HCT116 (cell line): ENCODE data around the gene UPF2. TPM values are rescaled to one million over a fixed set of nuclear protein-coding genes. Genes with fewer than 3 reads are reported as not detected.
A peak's percentile ranks its signal among the peaks of the same experiment; 100 is the strongest.

ENCODE experiments used
- ATAC-seq: fragments of 200-7000 bp; cut with Tn5 transposase; 2 replicates; pipeline ENCODE4 v1.9.1; 2020; ENCODE audit warnings: mild to moderate bottlenecking, moderate library complexity
- BruUV-seq: library from RNA; stranded (reverse); fragments of 400-500 nt; replicated peaks from 2 replicates; lab custom pipeline; 2021; lab: Mats Ljungman, UMichigan
- CTCF ChIA-PET: fragments of 300-600 bp; sonication (Branson Sonifier 250); formaldehyde crosslinking; loops from one replicate; lab custom pipeline; 2021; ENCODE audit warnings: antibody characterized with exemption; lab: Charles Lee
- POLR2A ChIA-PET: fragments of 300-600, 350-600 bp; sonication (Branson Sonifier 250); formaldehyde crosslinking; loops from one replicate; lab custom pipeline; 2021; ENCODE audit warnings: antibody characterized with exemption; lab: Charles Lee
- RAD21 ChIA-PET, 2 experiments: fragments of 300-600 bp; sonication (Branson Sonifier 250); formaldehyde crosslinking; loops; one replicate each; lab custom pipeline; 2023; ENCODE audit warnings: low total read pairs in 2 of 2; ENCODE audit not compliant: uncharacterized antibody in 2 of 2, unreplicated experiment in 2 of 2, low non-redundant PET in 1 of 2; lab: Charles Lee
- DNase-seq: peaks from one replicate; pipeline ENCODE4 v3.0.0-alpha.2; 2010; ENCODE audit warnings: low read depth, low spot score
- H2AFZ ChIP-seq: fragments of 200-600 bp; shearing (Covaris generic), sonication (generic); 2 replicates; pipeline ENCODE4 v1.6.1; 2017; ENCODE audit warnings: low read depth, mixed run types, mixed read lengths, antibody characterized with exemption, low read length; ENCODE audit not compliant: poor library complexity, severe bottlenecking
- H3K27ac ChIP-seq: 2 replicates; pipeline ENCODE4 v1.5.1; 2012; ENCODE audit warnings: low read depth, low read length
- H3K27me3 ChIP-seq: fragments of 200-600 bp; sonication (generic); 2 replicates; pipeline ENCODE4 v1.6.1; 2016; ENCODE audit warnings: mixed run types, low read length, mixed read lengths; ENCODE audit not compliant: insufficient read depth
- H3K36me3 ChIP-seq, 2 experiments: fragments of 200-500 bp in 1 of 2; fragments of 200-600 bp in 1 of 2; sonication (Bioruptor generic) in 1 of 2; sonication (generic) in 1 of 2; 2 replicates each; pipeline versions ENCODE4 v1.5.1 to v1.6.1; 2014 to 2016; ENCODE audit warnings: low read length in 2 of 2, inconsistent platforms in 1 of 2, mixed read lengths in 1 of 2, mixed run types in 1 of 2; ENCODE audit not compliant: insufficient read depth in 2 of 2, control insufficient read depth in 1 of 2
- H3K4me1 ChIP-seq, 2 experiments: fragments of 200-600 bp in 1 of 2; sonication (generic) in 1 of 2; 2 replicates each; pipeline versions ENCODE4 v1.5.1 to v1.6.1; 2012 to 2017; ENCODE audit warnings: low read length in 2 of 2, inconsistent platforms in 1 of 2, mild to moderate bottlenecking in 1 of 2, mixed read lengths in 1 of 2, mixed run types in 1 of 2, moderate library complexity in 1 of 2; ENCODE audit not compliant: insufficient read depth in 2 of 2, control insufficient read depth in 1 of 2
- H3K4me2 ChIP-seq: fragments of 200-600 bp; sonication (generic); 2 replicates; pipeline ENCODE4 v1.6.1; 2017; ENCODE audit warnings: mixed run types, low read length, mixed read lengths
- H3K4me3 ChIP-seq, 2 experiments: fragments of 200-600 bp in 1 of 2; sonication (generic) in 1 of 2; replicated peaks in 1 of 2; 2 replicates each; pipeline ENCODE4 v1.5.1; 2011 to 2016; ENCODE audit warnings: low read length in 2 of 2, control low read depth in 1 of 2, low read depth in 1 of 2, mild to moderate bottlenecking in 1 of 2, mixed read lengths in 1 of 2, mixed run types in 1 of 2
- H3K79me2 ChIP-seq: fragments of 200-600 bp; sonication (generic); 2 replicates; pipeline ENCODE4 v1.6.1; 2017; ENCODE audit warnings: mild to moderate bottlenecking, mixed run types, low read length, moderate library complexity, mixed read lengths; ENCODE audit not compliant: insufficient read depth
- H3K9ac ChIP-seq: fragments of 200-600 bp; sonication (generic); 2 replicates; pipeline ENCODE4 v1.6.1; 2016; ENCODE audit warnings: low read length, mixed read lengths
- H3K9me2 ChIP-seq: fragments of 200-600 bp; sonication (generic), shearing (Covaris generic); 2 replicates; pipeline ENCODE4 v1.6.1; 2017; ENCODE audit warnings: mixed run types, mild to moderate bottlenecking, moderate library complexity; ENCODE audit not compliant: insufficient read depth
- H3K9me3 ChIP-seq, 2 experiments: fragments of 200-500 bp in 1 of 2; fragments of 200-600 bp in 1 of 2; sonication (Bioruptor generic) in 1 of 2; sonication (generic) in 1 of 2; 2 replicates each; pipeline ENCODE4 v1.6.1; 2014 to 2017; ENCODE audit warnings: low read length in 2 of 2, mixed read lengths in 2 of 2, inconsistent platforms in 1 of 2, low read depth in 1 of 2, mild to moderate bottlenecking in 1 of 2, mixed run types in 1 of 2, moderate library complexity in 1 of 2; ENCODE audit not compliant: control insufficient read depth in 1 of 2, insufficient read depth in 1 of 2
- H4K20me1 ChIP-seq: fragments of 200-600 bp; sonication (generic), shearing (Covaris generic); 2 replicates; pipeline ENCODE4 v1.6.1; 2017; ENCODE audit warnings: mixed run types, mild to moderate bottlenecking, moderate library complexity; ENCODE audit not compliant: insufficient read depth
- ATF3 ChIP-seq: IDR thresholded peaks from 2 replicates; pipeline ENCODE4 v1.6.1; 2012
- CEBPB ChIP-seq: IDR thresholded peaks from 2 replicates; pipeline ENCODE4 v1.6.1; 2012; ENCODE audit warnings: low read depth
- EZH2 ChIP-seq: fragments of 200-600 bp; sonication (generic); IDR thresholded peaks from 2 replicates; pipeline ENCODE4 v1.6.1; 2017; ENCODE audit warnings: antibody characterized with exemption, mixed run types
- ZFX ChIP-seq: fragments of 450-650 bp; IDR thresholded peaks from 2 replicates; pipeline ENCODE4 v1.6.1; 2017
- ZNF274 ChIP-seq: fragments of 200-500 bp; sonication (Bioruptor generic); IDR thresholded peaks from 2 replicates; pipeline ENCODE4 v1.6.1; 2014; ENCODE audit warnings: mild to moderate bottlenecking, low read depth, low read length, inconsistent platforms
- intact Hi-C: fragments of 100-400 bp; cut with micrococcal nuclease; formaldehyde crosslinking; loops from 2 replicates; pipeline ENCODE4 v1.10.0; 2022
- total RNA-seq: library from RNA; stranded (reverse); gene quantifications from one replicate; pipeline ENCODE4 v1.2.1, GENCODE V29; 2021; ENCODE audit not compliant: unreplicated experiment

The UPF2 gene
- total RNA-seq, 1 experiment from 2014 or later = 27.3 TPM

GRCh38 chr10:11885437-11886137, 157.0 kb downstream of the UPF2 start:
- intact Hi-C loops = no loop called here
- H3K9ac ChIP-seq = peak overlapping the region; percentile 61
- no peaks in the 10 kb centered on the region for H3K79me2 ChIP-seq
- no peak overlapping the region for H3K27ac ChIP-seq
- H3K9me2 ChIP-seq = no peaks in the 10 kb centered on the region
- H3K4me3 ChIP-seq = no peak overlapping the region
- H3K9me3 ChIP-seq = no peaks in the 10 kb centered on the region
- no TSS peak for BruUV-seq
- H3K27me3 ChIP-seq = no peaks in the 10 kb centered on the region
- H3K36me3 ChIP-seq = no peaks in the 10 kb centered on the region
- no peak overlapping the region for H3K4me2 ChIP-seq
- no peak for ATAC-seq
- H3K4me1 ChIP-seq = peaks cover 32 to 73% of the 10 kb centered on the region in 2 experiments
- no peak overlapping the region for H2AFZ ChIP-seq
- no peaks in the 10 kb centered on the region for H4K20me1 ChIP-seq
- ChIA-PET POLR2A (interaction anchor here (1.1 to 1.9 kb wide), 2 partner anchors 10 to 12 kb away, joined by 4 to 5 read pairs; no protein-coding TSS in a partner anchor), CTCF (interaction anchor here (1.0 kb wide), 2 partner anchors 10 to 11 kb away, joined by 3 read pairs; no protein-coding TSS in a partner anchor), RAD21 (interaction anchor here in 1 of 2 experiments (0.5 kb wide), 1 partner anchor 46 kb away, joined by 3 read pairs; no protein-coding TSS in a partner anchor)
- DNase-seq = no peak
- TF ChIP-seq ATF3 (no peak), ZFX (no peak), EZH2 (no peak), CEBPB (no peak)
- TF ChIP-seq, all 23 proteins: peak for 0

GRCh38 chr10:11884706-11885423, 157.7 kb downstream of the UPF2 start:
- Histone ChIP-seq H3K27ac (no peak overlapping the region), H3K4me3 (no peak overlapping the region), H2AFZ (no peak overlapping the region)
- TF ChIP-seq ZFX (0 out of 2 replicates have a peak, but pooled peaks have one; percentile 15), ZNF274 (no peak)
- TF ChIP-seq, all 23 proteins: peak for 1
- Histone ChIP-seq H3K36me3 (no peaks in the 10 kb centered on the region), H3K79me2 (no peaks in the 10 kb centered on the region), H3K4me2 (no peak overlapping the region; the same call in 1 of the 2 replicates), H3K9ac (peak overlapping the region; percentile 32), H3K4me1 (peaks cover 35 to 80% of the 10 kb centered on the region in 2 experiments), H3K9me2 (no peaks in the 10 kb centered on the region), H4K20me1 (no peaks in the 10 kb centered on the region), H3K27me3 (no peaks in the 10 kb centered on the region), H3K9me3 (no peaks in the 10 kb centered on the region)
- DNase-seq (no peak), ATAC-seq (no peak)
- ChIA-PET RAD21 (no interaction called here), CTCF (no interaction called here), POLR2A (interaction anchor here (0.6 to 1.9 kb wide), 3 partner anchors 9 to 52 kb away, joined by 3 to 5 read pairs (median 4); no protein-coding TSS in a partner anchor)
- intact Hi-C loops = no loop called here
- BruUV-seq = no TSS peak
